ENCODE data around the gene MARK4. TPM values are rescaled to one million over a fixed set of nuclear protein-coding genes. Genes with fewer than 3 reads are reported as not detected.

MARK4 gene
- total RNA-seq, 4 donors from 2014 or later, result 10.6 to 14.8 (median 12.0) TPM

DNA sequence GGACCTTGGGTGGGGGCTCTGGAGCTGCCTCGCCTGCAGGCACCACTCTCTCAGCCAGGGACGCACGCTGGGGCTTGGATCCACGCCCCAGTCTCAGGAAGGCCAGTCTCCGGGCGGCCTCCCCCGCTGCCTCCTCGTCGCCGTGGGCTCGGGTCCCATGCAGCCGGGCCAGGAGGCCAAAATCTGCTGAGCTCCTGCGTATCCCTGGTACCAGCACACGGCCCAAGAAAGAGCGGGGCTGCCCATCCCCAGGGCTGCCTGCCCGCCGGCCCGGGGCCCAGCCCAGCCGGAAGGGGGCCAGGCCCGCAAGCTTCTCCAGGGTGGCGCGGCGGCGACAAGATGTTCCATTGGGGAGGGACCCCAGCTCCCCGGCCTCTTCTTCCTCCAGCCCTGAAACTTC lies 12.5 kb upstream of the MARK4 start:
- ATAC-seq (ENCODE audit: low FRiP score), result no peak
- no peak for DNase-seq (ENCODE audit: low spot score)
- TF ChIP-seq CTCF (IDR thresholded peaks at IDR 0.05), result no peak

GRCh38 chr19:45243144-45243732 lies 7.8 kb upstream of the MARK4 start:
- no peak for TF ChIP-seq CTCF (IDR thresholded peaks at IDR 0.05)
- DNase-seq (ENCODE audit: low spot score) (no peak), ATAC-seq (ENCODE audit: low FRiP score) (no peak)

- DNase-seq (ENCODE audit: low spot score) (no peak), ATAC-seq (ENCODE audit: low FRiP score) (no peak)
- no peak for TF ChIP-seq CTCF (IDR thresholded peaks at IDR 0.05)
Measured at GRCh38 chr19:45244133-45244794, 6.8 kb upstream of the MARK4 start.

DNA sequence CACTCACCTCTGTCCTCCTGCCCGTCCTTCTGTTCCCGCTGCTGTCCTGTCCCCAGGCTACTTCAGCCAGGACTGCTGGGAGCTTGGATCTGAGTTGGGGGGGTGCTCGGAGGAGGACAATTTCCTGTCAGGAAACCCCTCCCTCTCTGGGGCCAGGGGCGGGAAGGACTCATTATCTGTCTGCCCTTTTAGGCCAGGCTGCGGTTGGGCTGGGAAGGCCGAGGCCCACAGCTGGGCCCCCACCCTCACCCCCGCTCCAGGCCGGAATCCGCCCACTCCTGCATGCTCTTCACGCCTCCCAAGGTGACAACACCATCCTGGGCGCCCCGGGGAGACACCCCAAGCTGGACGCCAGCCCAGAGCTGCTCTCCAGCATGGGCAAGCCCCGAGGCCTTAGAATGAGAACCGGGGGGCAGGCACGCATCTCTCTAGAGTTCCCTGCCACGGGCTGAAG lies 5.7 kb upstream of the MARK4 start, which contains the start of gene EXOC3L2:
Gene EXOC3L2 (minus strand): TSS at position 74 of the 454 bp plus-strand sequence. CDS start 6,362 bp downstream, outside the sequence.
- TF ChIP-seq CTCF (IDR thresholded peaks at IDR 0.05), result no peak
- ATAC-seq (ENCODE audit: low FRiP score) (no peak), DNase-seq (ENCODE audit: low spot score) (no peak)

- ATAC-seq (ENCODE audit: low FRiP score) (no peak), DNase-seq (ENCODE audit: low spot score) (no peak)
- no peak for TF ChIP-seq CTCF (IDR thresholded peaks at IDR 0.05)
Measured at GRCh38 chr19:45245826-45246225, 5.2 kb upstream of the MARK4 start.

GRCh38 chr19:45247136-45247535 lies 3.9 kb upstream of the MARK4 start:
- DNase-seq (ENCODE audit: low spot score) (no peak), ATAC-seq (ENCODE audit: low FRiP score) (no peak)
- no peak for TF ChIP-seq CTCF (IDR thresholded peaks at IDR 0.05)
